Measurements from ENCODE around the gene RYR1. TPM values are rescaled to one million over a fixed set of nuclear protein-coding genes. Genes with fewer than 3 reads are reported as not detected.

Gene RYR1
- total and polyA plus RNA-seq, 2 of the 13 experiments (the other 11 are each of a cell fraction or from before 2014, with no cell fraction given) = 0.03 TPM; not detected in 1

GRCh38 chr19:38402967-38403674 lies 30.4 kb upstream of the RYR1 start, which contains the start of gene FAM98C (continued):
- TF ChIP-seq ZHX2 (IDR thresholded peaks at IDR 0.05; ENCODE audit: low read depth) = no peak
- no peak; the same call in 1 of the 2 replicates for TF ChIP-seq ZHX2 (CRISPR knock-in tag; IDR thresholded peaks at IDR 0.05; ENCODE audit: borderline replicate concordance)
- no peak for TF ChIP-seq ADNP (CRISPR knock-in tag; IDR thresholded peaks at IDR 0.05)
- no peak for TF ChIP-seq ZBTB8A (CRISPR knock-in tag; IDR thresholded peaks at IDR 0.05; ENCODE audit: borderline replicate concordance, low read depth)
- no peak for TF ChIP-seq ATM (IDR thresholded peaks at IDR 0.05; ENCODE audit: borderline replicate concordance)
- TF ChIP-seq HINFP (CRISPR knock-in tag; IDR thresholded peaks at IDR 0.05; ENCODE audit: low read depth) = peak; percentile 54; the same call in 1 of the 2 replicates
- TF ChIP-seq ZSCAN30 (CRISPR knock-in tag; IDR thresholded peaks at IDR 0.05) = no peak
- TF ChIP-seq ATAD3A (CRISPR knock-in tag; IDR thresholded peaks at IDR 0.05) = no peak
- TF ChIP-seq FOXO4 (CRISPR knock-in tag; conservative IDR thresholded peaks at IDR 0.05) = peak; percentile 92; the same call in 1 of the 2 replicates
- no peak for TF ChIP-seq GRHL1 (CRISPR knock-in tag; conservative IDR thresholded peaks at IDR 0.05)
- TF ChIP-seq ZNF513 (CRISPR knock-in tag; conservative IDR thresholded peaks at IDR 0.05) = no peak
- TF ChIP-seq ZNF850 (CRISPR knock-in tag; conservative IDR thresholded peaks at IDR 0.05) = no peak
- TF ChIP-seq ZNF343 (CRISPR knock-in tag; IDR thresholded peaks at IDR 0.05) = peak; percentile 89
